ENCODE data around the gene WDR81.

- no peak for TF ChIP-seq ZNF654 (tag by site-specific recombination; IDR thresholded peaks at IDR 0.05; ENCODE audit: low read depth)
- no peak for TF ChIP-seq ZNF423 (tag by site-specific recombination; IDR thresholded peaks at IDR 0.05)
- TF ChIP-seq CTCF (tag by site-specific recombination; IDR thresholded peaks at IDR 0.05), result no peak
- TF ChIP-seq PATZ1 (tag by site-specific recombination; IDR thresholded peaks at IDR 0.05), result no peak
- TF ChIP-seq ZNF692 (tag by site-specific recombination; IDR thresholded peaks at IDR 0.05), result no peak
- no peak for TF ChIP-seq ZNF140 (tag by site-specific recombination; IDR thresholded peaks at IDR 0.05)
- no peak for TF ChIP-seq PBX3 (CRISPR knock-in tag; IDR thresholded peaks at IDR 0.05)
- no peak for TF ChIP-seq MYNN (tag by site-specific recombination; IDR thresholded peaks at IDR 0.05; ENCODE audit: borderline replicate concordance)
- TF ChIP-seq ZNF621 (tag by site-specific recombination; IDR thresholded peaks at IDR 0.05), result no peak
- TF ChIP-seq SP2 (tag by site-specific recombination; IDR thresholded peaks at IDR 0.05), result no peak
- no peak for TF ChIP-seq ZNF830 (tag by site-specific recombination; IDR thresholded peaks at IDR 0.05; ENCODE audit: low read depth)
- TF ChIP-seq ZNF274 (IDR thresholded peaks at IDR 0.05; ENCODE audit: low read length), result no peak
- TF ChIP-seq ZNF274 (tag by site-specific recombination; IDR thresholded peaks at IDR 0.05; ENCODE audit: borderline replicate concordance), result no peak
These were observed 10.9 kb downstream of the WDR81 start for GRCh38 chr17:1735418-1735817.

Data from HEK293 (cell line).